HEK293T (cell line): ENCODE results near the gene IRAK1.

Source experiments
- BHLHE40 ChIP-seq: fragments of 450-650 bp; IDR thresholded peaks from 2 replicates; pipeline ENCODE4 v1.6.1; 2016; ENCODE audit warnings: mild to moderate bottlenecking, moderate library complexity, borderline replicate concordance
- FOXA1 ChIP-seq: fragments of 450-650 bp; IDR thresholded peaks from 2 replicates; pipeline ENCODE4 v1.6.1; 2016; ENCODE audit warnings: mild to moderate bottlenecking
- FOXK2 ChIP-seq: fragments of 450-650 bp; IDR thresholded peaks from 2 replicates; pipeline ENCODE4 v1.6.1; 2016; ENCODE audit warnings: mild to moderate bottlenecking
- FOXM1 ChIP-seq: fragments of 450-650 bp; IDR thresholded peaks from 2 replicates; pipeline ENCODE4 v1.6.1; 2017; ENCODE audit warnings: mild to moderate bottlenecking, borderline replicate concordance
- HDGF ChIP-seq: fragments of 450-650 bp; IDR thresholded peaks from 2 replicates; pipeline ENCODE4 v1.6.1; 2017; ENCODE audit warnings: antibody characterized with exemption, borderline replicate concordance
- L3MBTL2 ChIP-seq: fragments of 450-650 bp; conservative IDR thresholded peaks from 2 replicates; pipeline ENCODE4 v1.6.1; 2016; ENCODE audit warnings: mild to moderate bottlenecking
- SP1 ChIP-seq: fragments of 450-650 bp; IDR thresholded peaks from 2 replicates; pipeline ENCODE4 v1.6.1; 2017
- SUZ12 ChIP-seq: fragments of 450-650 bp; IDR thresholded peaks from 2 replicates; pipeline ENCODE4 v1.6.1; 2016; ENCODE audit warnings: mild to moderate bottlenecking
- TARDBP ChIP-seq: fragments of 450-650 bp; IDR thresholded peaks from 2 replicates; pipeline ENCODE4 v1.6.1; 2016
- TF ChIP-seq, protein P1 (sequence below): fragments of 450-650 bp; IDR thresholded peaks from 2 replicates; pipeline ENCODE4 v1.6.1; 2016

DNA sequence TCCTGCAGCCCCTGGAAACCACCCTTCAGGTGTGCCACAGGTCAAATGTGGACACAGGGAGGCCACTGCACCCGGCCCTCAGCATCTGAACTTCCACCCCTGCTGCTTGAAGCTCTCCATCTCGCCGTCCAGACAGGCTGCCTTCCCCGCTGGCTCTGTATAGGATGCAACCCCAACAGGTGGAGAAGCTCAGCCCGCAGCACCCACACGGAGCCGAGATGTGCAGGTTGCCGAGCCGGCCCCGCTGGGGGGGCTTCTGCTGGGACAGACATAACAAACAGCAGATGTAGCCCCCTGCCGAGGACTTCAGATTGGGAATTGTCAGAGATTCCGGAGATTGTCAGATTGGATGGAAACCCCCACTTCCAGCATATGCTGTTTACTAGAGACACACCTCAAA lies 26.6 kb downstream of the IRAK1 start:
- TF ChIP-seq HDGF (no peak), L3MBTL2 (no peak), SUZ12 (no peak), FOXK2 (no peak), FOXM1 (no peak), SP1 (no peak), FOXA1 (no peak), BHLHE40 (no peak), TARDBP (no peak)
- TF ChIP-seq, protein P1, sequence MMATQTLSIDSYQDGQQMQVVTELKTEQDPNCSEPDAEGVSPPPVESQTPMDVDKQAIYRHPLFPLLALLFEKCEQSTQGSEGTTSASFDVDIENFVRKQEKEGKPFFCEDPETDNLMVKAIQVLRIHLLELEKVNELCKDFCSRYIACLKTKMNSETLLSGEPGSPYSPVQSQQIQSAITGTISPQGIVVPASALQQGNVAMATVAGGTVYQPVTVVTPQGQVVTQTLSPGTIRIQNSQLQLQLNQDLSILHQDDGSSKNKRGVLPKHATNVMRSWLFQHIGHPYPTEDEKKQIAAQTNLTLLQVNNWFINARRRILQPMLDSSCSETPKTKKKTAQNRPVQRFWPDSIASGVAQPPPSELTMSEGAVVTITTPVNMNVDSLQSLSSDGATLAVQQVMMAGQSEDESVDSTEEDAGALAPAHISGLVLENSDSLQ = no peak
